Glutamatergic neuron (in vitro differentiated cells): ENCODE data around the gene TCEANC. TPM values are rescaled to one million over a fixed set of nuclear protein-coding genes. Genes with fewer than 3 reads are reported as not detected.
"Not testable (repeated sequence)": the region's sequence is repeated elsewhere in the genome, so short reads cannot be mapped to it uniquely, and the experiment has no call there.

Source experiments
- DNase-seq: peaks from one replicate; pipeline ENCODE4 v3.0.0; 2022
- H3K27ac Mint-ChIP-seq: one replicate; pipeline ENCODE4 v1.8.0; 2020; ENCODE audit warnings: mild to moderate bottlenecking, mixed read lengths, inconsistent platforms; ENCODE audit not compliant: unreplicated experiment
- H3K27me3 Mint-ChIP-seq: one replicate; pipeline ENCODE4 v1.8.0; 2020; ENCODE audit warnings: mild to moderate bottlenecking, moderate library complexity, mixed read lengths, inconsistent platforms; ENCODE audit not compliant: unreplicated experiment
- H3K36me3 Mint-ChIP-seq: one replicate; pipeline ENCODE4 v1.8.0; 2020; ENCODE audit warnings: mild to moderate bottlenecking, mixed read lengths, inconsistent platforms; ENCODE audit not compliant: unreplicated experiment
- H3K4me1 Mint-ChIP-seq: one replicate; pipeline ENCODE4 v1.8.0; 2020; ENCODE audit warnings: mild to moderate bottlenecking, low read depth, mixed read lengths, inconsistent platforms; ENCODE audit not compliant: unreplicated experiment
- H3K4me3 Mint-ChIP-seq: one replicate; pipeline ENCODE4 v1.8.0; 2020; ENCODE audit warnings: mild to moderate bottlenecking, mixed read lengths, inconsistent platforms; ENCODE audit not compliant: unreplicated experiment
- H3K9me3 Mint-ChIP-seq: one replicate; pipeline ENCODE4 v1.8.0; 2020; ENCODE audit warnings: mild to moderate bottlenecking, moderate library complexity, mixed read lengths, inconsistent platforms; ENCODE audit not compliant: unreplicated experiment
- CTCF ChIP-seq: fragments of 200-600 bp; sonication (generic); IDR thresholded peaks from one replicate; pipeline ENCODE4 v1.5.0; 2021; ENCODE audit not compliant: partially characterized antibody, unreplicated experiment
- total RNA-seq: library from RNA; stranded (reverse); fragmentation: NEBNext Ultra II Directional; extraction: Animal tissue kit (Norgen Biotek cat#: 25700); gene quantifications from one replicate; pipeline ENCODE4 v1.2.1, GENCODE V29; 2021; ENCODE audit not compliant: unreplicated experiment

Gene TCEANC
- total RNA-seq, 1 donor from 2014 or later, result 6.3 TPM

GRCh38 chrX:13664020-13664419 is 11.1 kb downstream of the TCEANC start:
- no peaks in the 10 kb centered on the region for H3K36me3 Mint-ChIP-seq
- H3K27ac Mint-ChIP-seq, result no peak overlapping the region
- no peak overlapping the region for H3K4me3 Mint-ChIP-seq
- H3K27me3 Mint-ChIP-seq, result no peaks in the 10 kb centered on the region
- DNase-seq, result no peak
- TF ChIP-seq CTCF, result no peak
- no peaks in the 10 kb centered on the region for H3K9me3 Mint-ChIP-seq
- H3K4me1 Mint-ChIP-seq, result no peaks in the 10 kb centered on the region

GRCh38 chrX:13666836-13667235 is 13.9 kb downstream of the TCEANC start:
- TF ChIP-seq CTCF, result no peak
- no peak overlapping the region for H3K4me3 Mint-ChIP-seq
- H3K27me3 Mint-ChIP-seq, result no peaks in the 10 kb centered on the region
- no peaks in the 10 kb centered on the region for H3K36me3 Mint-ChIP-seq
- no peak overlapping the region for H3K27ac Mint-ChIP-seq
- no peaks in the 10 kb centered on the region for H3K4me1 Mint-ChIP-seq
- H3K9me3 Mint-ChIP-seq, result peaks cover 2% of the 10 kb centered on the region
- no peak for DNase-seq

GRCh38 chrX:13667919-13668318 is 15.0 kb downstream of the TCEANC start:
- H3K4me1 Mint-ChIP-seq, result no peaks in the 10 kb centered on the region
- no peaks in the 10 kb centered on the region for H3K27me3 Mint-ChIP-seq
- peaks cover 2% of the 10 kb centered on the region for H3K9me3 Mint-ChIP-seq
- no peaks in the 10 kb centered on the region for H3K36me3 Mint-ChIP-seq
- no peak for DNase-seq
- H3K4me3 Mint-ChIP-seq, result no peak overlapping the region
- H3K27ac Mint-ChIP-seq, result no peak overlapping the region
- TF ChIP-seq CTCF, result no peak

GRCh38 chrX:13669246-13669737 is 16.4 kb downstream of the TCEANC start:
- Mint-ChIP-seq H3K4me1 (no peaks in the 10 kb centered on the region), H3K4me3 (no peak overlapping the region), H3K27ac (no peak overlapping the region), H3K27me3 (peaks cover 1% of the 10 kb centered on the region), H3K9me3 (peaks cover 2% of the 10 kb centered on the region), H3K36me3 (no peaks in the 10 kb centered on the region)
- TF ChIP-seq CTCF, result no peak
- no peak for DNase-seq

- not testable (repeated sequence) for H3K9me3 Mint-ChIP-seq, H3K27me3 Mint-ChIP-seq, H3K4me3 Mint-ChIP-seq, H3K27ac Mint-ChIP-seq, H3K4me1 Mint-ChIP-seq, H3K36me3 Mint-ChIP-seq, DNase-seq
These were observed 16.8 kb downstream of the TCEANC start for GRCh38 chrX:13669755-13670154.
